ENCODE results near the gene EDN1.

The EDN1 gene

DNA sequence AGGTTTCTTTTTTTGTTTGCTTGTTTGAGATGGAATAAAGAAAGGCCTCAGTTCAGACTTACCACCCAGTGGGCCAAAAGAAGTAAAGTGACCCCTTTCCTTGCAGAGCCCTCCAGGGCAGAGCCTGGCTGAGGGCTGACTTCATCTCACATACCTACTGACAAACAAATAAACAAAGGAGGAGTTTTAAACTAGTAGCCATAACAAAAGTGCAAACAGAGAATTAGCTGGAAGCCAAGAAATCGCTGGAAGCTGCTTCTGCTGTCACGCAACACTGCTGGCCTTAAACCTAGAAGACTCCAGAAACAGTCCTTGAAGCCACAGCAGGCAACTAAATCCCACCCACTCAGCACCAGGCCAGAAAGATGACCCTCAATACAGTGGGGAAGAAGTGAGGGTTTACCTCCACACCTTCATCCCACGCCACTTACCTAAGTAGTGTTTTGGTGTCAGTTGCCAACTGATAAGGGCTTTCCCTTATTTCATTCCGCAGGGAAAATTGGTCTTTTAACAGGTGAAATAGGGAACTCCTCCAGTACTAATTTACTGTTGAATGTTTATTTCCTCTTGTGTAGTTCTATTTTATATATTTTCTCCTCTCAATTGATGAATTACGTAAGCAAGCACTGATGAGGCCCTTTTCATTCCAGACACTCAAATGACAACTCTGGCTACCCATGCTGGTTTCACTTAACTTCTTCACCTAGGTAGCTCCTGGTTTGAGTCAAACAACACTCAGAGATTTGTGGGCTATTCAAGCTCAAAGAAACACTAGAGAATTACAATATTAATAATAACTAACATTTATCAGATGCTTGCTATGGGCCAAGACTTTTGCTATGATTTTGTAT lies 46.2 kb downstream of the EDN1 start:
- H3K27ac ChIP-seq = no peak overlapping the region
- no peak for TF ChIP-seq CTCF (conservative IDR thresholded peaks at IDR 0.05)

GRCh38 chr6:12339022-12339421 lies 48.9 kb downstream of the EDN1 start:
- no peak overlapping the region for H3K27ac ChIP-seq
- no peak for TF ChIP-seq CTCF (conservative IDR thresholded peaks at IDR 0.05)

DNA sequence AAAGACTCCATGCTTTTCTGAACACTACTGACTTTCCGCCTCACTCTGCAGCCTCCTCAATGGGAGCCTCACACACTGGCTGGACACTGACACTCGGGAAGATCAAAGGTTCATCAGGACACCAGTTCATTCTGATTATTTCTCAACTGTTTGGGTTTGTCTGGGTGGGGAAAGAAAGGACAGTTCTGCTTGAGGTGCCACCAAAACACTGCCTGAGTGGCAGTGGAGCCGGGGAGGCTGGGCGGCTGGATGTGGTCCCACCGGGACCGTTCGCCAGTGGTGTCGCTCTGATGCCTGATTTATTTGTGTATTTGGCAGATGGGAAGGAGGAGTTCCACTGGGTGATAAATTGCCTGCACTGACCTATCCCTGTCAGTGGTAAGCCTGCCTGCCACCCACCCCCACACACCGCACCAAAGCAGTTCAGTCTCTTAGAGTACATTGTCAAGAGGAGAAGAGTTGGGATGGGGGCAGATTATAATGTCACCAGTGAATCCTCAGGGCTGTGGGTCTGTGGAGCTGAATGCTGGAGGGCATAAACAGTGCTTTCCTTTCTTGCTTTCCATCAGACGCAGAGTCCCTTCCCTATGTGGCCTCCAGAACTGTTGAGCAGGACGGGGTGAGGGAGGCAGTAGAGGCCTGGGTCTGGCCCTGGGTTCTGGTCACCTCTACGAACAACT lies 49.8 kb downstream of the EDN1 start:
- TF ChIP-seq CTCF (conservative IDR thresholded peaks at IDR 0.05) = no peak
- no peak overlapping the region for H3K27ac ChIP-seq

DNA sequence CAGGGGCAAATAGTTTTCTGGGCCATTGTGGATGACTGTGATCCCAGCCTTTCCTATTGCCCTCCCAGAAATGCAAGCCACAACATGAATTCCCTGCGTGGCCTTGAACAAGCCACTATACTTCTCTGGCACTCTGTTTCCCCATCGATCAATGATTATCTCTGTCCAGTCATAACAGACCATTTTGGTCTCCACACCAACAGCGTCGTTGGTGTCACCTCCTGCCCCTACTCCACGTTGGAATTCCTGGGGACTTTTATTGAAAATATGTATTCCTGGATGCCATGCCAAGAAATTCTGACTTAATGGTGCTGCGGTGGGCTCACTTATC lies 50.3 kb downstream of the EDN1 start:
- H3K27ac ChIP-seq = no peak overlapping the region

GRCh38 chr6:12342664-12343063 lies 52.5 kb downstream of the EDN1 start:
- peak overlapping the region; percentile 46 for H3K27ac ChIP-seq
- TF ChIP-seq CTCF (conservative IDR thresholded peaks at IDR 0.05) = no peak

More for the DNA sequence above, 50.3 kb downstream of the EDN1 start:
- TF ChIP-seq CTCF (conservative IDR thresholded peaks at IDR 0.05) = no peak

GRCh38 chr6:12343122-12343439 lies 52.9 kb downstream of the EDN1 start:
- H3K27ac ChIP-seq = peak overlapping the region; percentile 46
- no peak for TF ChIP-seq CTCF (conservative IDR thresholded peaks at IDR 0.05)

- peak overlapping the region; percentile 46 for H3K27ac ChIP-seq
- no peak for TF ChIP-seq CTCF (conservative IDR thresholded peaks at IDR 0.05)
Observed at GRCh38 chr6:12343440-12344162, 53.4 kb downstream of the EDN1 start.

All from VCaP (cell line).